HCT116 (cell line): ENCODE data around the gene HOXA7. TPM values are rescaled to one million over a fixed set of nuclear protein-coding genes. Genes with fewer than 3 reads are reported as not detected.

Experiments
- ATAC-seq: fragments of 200-7000 bp; cut with Tn5 transposase; 2 replicates; pipeline ENCODE4 v1.9.1; 2020; ENCODE audit warnings: mild to moderate bottlenecking, moderate library complexity
- BruUV-seq: library from RNA; stranded (reverse); fragments of 400-500 nt; replicated peaks from 2 replicates; lab custom pipeline; 2021; lab: Mats Ljungman, UMichigan
- CTCF ChIA-PET: fragments of 300-600 bp; sonication (Branson Sonifier 250); formaldehyde crosslinking; loops from one replicate; lab custom pipeline; 2021; ENCODE audit warnings: antibody characterized with exemption; lab: Charles Lee
- POLR2A ChIA-PET: fragments of 300-600, 350-600 bp; sonication (Branson Sonifier 250); formaldehyde crosslinking; loops from one replicate; lab custom pipeline; 2021; ENCODE audit warnings: antibody characterized with exemption; lab: Charles Lee
- RAD21 ChIA-PET, 2 experiments: fragments of 300-600 bp; sonication (Branson Sonifier 250); formaldehyde crosslinking; loops; one replicate each; lab custom pipeline; 2023; ENCODE audit warnings: low total read pairs in 2 of 2; ENCODE audit not compliant: uncharacterized antibody in 2 of 2, unreplicated experiment in 2 of 2, low non-redundant PET in 1 of 2; lab: Charles Lee
- DNase-seq: peaks from one replicate; pipeline ENCODE4 v3.0.0-alpha.2; 2010; ENCODE audit warnings: low read depth, low spot score
- H2AFZ ChIP-seq: fragments of 200-600 bp; shearing (Covaris generic), sonication (generic); 2 replicates; pipeline ENCODE4 v1.6.1; 2017; ENCODE audit warnings: low read depth, mixed run types, mixed read lengths, antibody characterized with exemption, low read length; ENCODE audit not compliant: poor library complexity, severe bottlenecking
- H3K27ac ChIP-seq: 2 replicates; pipeline ENCODE4 v1.5.1; 2012; ENCODE audit warnings: low read depth, low read length
- H3K27me3 ChIP-seq: fragments of 200-600 bp; sonication (generic); 2 replicates; pipeline ENCODE4 v1.6.1; 2016; ENCODE audit warnings: mixed run types, low read length, mixed read lengths; ENCODE audit not compliant: insufficient read depth
- H3K36me3 ChIP-seq, 2 experiments: fragments of 200-500 bp in 1 of 2; fragments of 200-600 bp in 1 of 2; sonication (Bioruptor generic) in 1 of 2; sonication (generic) in 1 of 2; 2 replicates each; pipeline versions ENCODE4 v1.5.1 to v1.6.1; 2014 to 2016; ENCODE audit warnings: low read length in 2 of 2, inconsistent platforms in 1 of 2, mixed read lengths in 1 of 2, mixed run types in 1 of 2; ENCODE audit not compliant: insufficient read depth in 2 of 2, control insufficient read depth in 1 of 2
- H3K4me1 ChIP-seq, 2 experiments: fragments of 200-600 bp in 1 of 2; sonication (generic) in 1 of 2; 2 replicates each; pipeline versions ENCODE4 v1.5.1 to v1.6.1; 2012 to 2017; ENCODE audit warnings: low read length in 2 of 2, inconsistent platforms in 1 of 2, mild to moderate bottlenecking in 1 of 2, mixed read lengths in 1 of 2, mixed run types in 1 of 2, moderate library complexity in 1 of 2; ENCODE audit not compliant: insufficient read depth in 2 of 2, control insufficient read depth in 1 of 2
- H3K4me2 ChIP-seq: fragments of 200-600 bp; sonication (generic); 2 replicates; pipeline ENCODE4 v1.6.1; 2017; ENCODE audit warnings: mixed run types, low read length, mixed read lengths
- H3K4me3 ChIP-seq, 2 experiments: fragments of 200-600 bp in 1 of 2; sonication (generic) in 1 of 2; replicated peaks in 1 of 2; 2 replicates each; pipeline ENCODE4 v1.5.1; 2011 to 2016; ENCODE audit warnings: low read length in 2 of 2, control low read depth in 1 of 2, low read depth in 1 of 2, mild to moderate bottlenecking in 1 of 2, mixed read lengths in 1 of 2, mixed run types in 1 of 2
- H3K79me2 ChIP-seq: fragments of 200-600 bp; sonication (generic); 2 replicates; pipeline ENCODE4 v1.6.1; 2017; ENCODE audit warnings: mild to moderate bottlenecking, mixed run types, low read length, moderate library complexity, mixed read lengths; ENCODE audit not compliant: insufficient read depth
- H3K9ac ChIP-seq: fragments of 200-600 bp; sonication (generic); 2 replicates; pipeline ENCODE4 v1.6.1; 2016; ENCODE audit warnings: low read length, mixed read lengths
- H3K9me2 ChIP-seq: fragments of 200-600 bp; sonication (generic), shearing (Covaris generic); 2 replicates; pipeline ENCODE4 v1.6.1; 2017; ENCODE audit warnings: mixed run types, mild to moderate bottlenecking, moderate library complexity; ENCODE audit not compliant: insufficient read depth
- H3K9me3 ChIP-seq, 2 experiments: fragments of 200-500 bp in 1 of 2; fragments of 200-600 bp in 1 of 2; sonication (Bioruptor generic) in 1 of 2; sonication (generic) in 1 of 2; 2 replicates each; pipeline ENCODE4 v1.6.1; 2014 to 2017; ENCODE audit warnings: low read length in 2 of 2, mixed read lengths in 2 of 2, inconsistent platforms in 1 of 2, low read depth in 1 of 2, mild to moderate bottlenecking in 1 of 2, mixed run types in 1 of 2, moderate library complexity in 1 of 2; ENCODE audit not compliant: control insufficient read depth in 1 of 2, insufficient read depth in 1 of 2
- H4K20me1 ChIP-seq: fragments of 200-600 bp; sonication (generic), shearing (Covaris generic); 2 replicates; pipeline ENCODE4 v1.6.1; 2017; ENCODE audit warnings: mixed run types, mild to moderate bottlenecking, moderate library complexity; ENCODE audit not compliant: insufficient read depth
- CBX3 ChIP-seq: IDR thresholded peaks from 2 replicates; pipeline ENCODE4 v1.6.1; 2012; ENCODE audit warnings: low read depth
- CEBPB ChIP-seq: IDR thresholded peaks from 2 replicates; pipeline ENCODE4 v1.6.1; 2012; ENCODE audit warnings: low read depth
- EGR1 ChIP-seq: IDR thresholded peaks from 2 replicates; pipeline ENCODE4 v1.6.1; 2012; ENCODE audit warnings: low read depth
- ELF1 ChIP-seq: IDR thresholded peaks from 2 replicates; pipeline ENCODE4 v1.6.1; 2012; ENCODE audit warnings: low read depth, borderline replicate concordance
- EZH2 ChIP-seq: fragments of 200-600 bp; sonication (generic); IDR thresholded peaks from 2 replicates; pipeline ENCODE4 v1.6.1; 2017; ENCODE audit warnings: antibody characterized with exemption, mixed run types
- POLR2A ChIP-seq: IDR thresholded peaks from 2 replicates; pipeline ENCODE4 v1.7.0; 2011; ENCODE audit warnings: borderline replicate concordance; ENCODE audit not compliant: insufficient read depth, insufficient read length; ENCODE audit errors: extremely low read depth
- SP1 ChIP-seq: IDR thresholded peaks from 2 replicates; pipeline ENCODE4 v1.6.1; 2012; ENCODE audit warnings: low read depth
- SRF ChIP-seq: IDR thresholded peaks from 2 replicates; pipeline ENCODE4 v1.6.1; 2012; ENCODE audit warnings: low read depth
- TCF7L2 ChIP-seq: IDR thresholded peaks from 2 replicates; pipeline ENCODE4 v1.7.0; 2011; ENCODE audit warnings: borderline replicate concordance, inconsistent platforms; ENCODE audit not compliant: insufficient read depth, insufficient read length; ENCODE audit errors: extremely low read depth
- YY1 ChIP-seq: IDR thresholded peaks from 2 replicates; pipeline ENCODE4 v1.6.1; 2011; ENCODE audit warnings: low read length, low read depth, moderate library complexity, mild to moderate bottlenecking; ENCODE audit not compliant: insufficient replicate concordance; ENCODE audit errors: extremely low read depth
- ZNF274 ChIP-seq: fragments of 200-500 bp; sonication (Bioruptor generic); IDR thresholded peaks from 2 replicates; pipeline ENCODE4 v1.6.1; 2014; ENCODE audit warnings: mild to moderate bottlenecking, low read depth, low read length, inconsistent platforms
- intact Hi-C: fragments of 100-400 bp; cut with micrococcal nuclease; formaldehyde crosslinking; loops from 2 replicates; pipeline ENCODE4 v1.10.0; 2022
- total RNA-seq: library from RNA; stranded (reverse); gene quantifications from one replicate; pipeline ENCODE4 v1.2.1, GENCODE V29; 2021; ENCODE audit not compliant: unreplicated experiment
- TF ChIP-seq, protein P1 (sequence below), 3 experiments: fragments of 200-600 bp in 1 of 3; sonication (generic) in 1 of 3; IDR thresholded peaks in 2 of 3; conservative IDR thresholded peaks in 1 of 3; 2 replicates each; pipeline ENCODE4 v1.5.1; 2012 to 2017; ENCODE audit warnings: low read depth in 2 of 3, low read length in 2 of 3, antibody characterized with exemption in 1 of 3, borderline replicate concordance in 1 of 3, control low read depth in 1 of 3, mild to moderate bottlenecking in 1 of 3, mixed read lengths in 1 of 3, mixed run types in 1 of 3, moderate library complexity in 1 of 3; ENCODE audit not compliant: insufficient read depth in 1 of 3
- TF ChIP-seq, protein P2 (sequence below): IDR thresholded peaks from 2 replicates; pipeline ENCODE4 v1.6.1; 2011; ENCODE audit warnings: mild to moderate bottlenecking, low read length, moderate library complexity; ENCODE audit not compliant: insufficient replicate concordance; ENCODE audit errors: extremely low read depth
- TF ChIP-seq, protein P3 (sequence below): IDR thresholded peaks from 2 replicates; pipeline ENCODE4 v1.6.1; 2012; ENCODE audit warnings: low read depth

The HOXA7 gene
- total RNA-seq, 1 experiment from 2014 or later = 15.0 TPM

- RAD21 ChIA-PET = no interaction called here
- DNase-seq = no peak
- POLR2A ChIA-PET = interaction anchor here (1.2 kb wide), 1 partner anchor 10 kb away, joined by 4 read pairs; no protein-coding TSS in a partner anchor
- TF ChIP-seq, protein P1, sequence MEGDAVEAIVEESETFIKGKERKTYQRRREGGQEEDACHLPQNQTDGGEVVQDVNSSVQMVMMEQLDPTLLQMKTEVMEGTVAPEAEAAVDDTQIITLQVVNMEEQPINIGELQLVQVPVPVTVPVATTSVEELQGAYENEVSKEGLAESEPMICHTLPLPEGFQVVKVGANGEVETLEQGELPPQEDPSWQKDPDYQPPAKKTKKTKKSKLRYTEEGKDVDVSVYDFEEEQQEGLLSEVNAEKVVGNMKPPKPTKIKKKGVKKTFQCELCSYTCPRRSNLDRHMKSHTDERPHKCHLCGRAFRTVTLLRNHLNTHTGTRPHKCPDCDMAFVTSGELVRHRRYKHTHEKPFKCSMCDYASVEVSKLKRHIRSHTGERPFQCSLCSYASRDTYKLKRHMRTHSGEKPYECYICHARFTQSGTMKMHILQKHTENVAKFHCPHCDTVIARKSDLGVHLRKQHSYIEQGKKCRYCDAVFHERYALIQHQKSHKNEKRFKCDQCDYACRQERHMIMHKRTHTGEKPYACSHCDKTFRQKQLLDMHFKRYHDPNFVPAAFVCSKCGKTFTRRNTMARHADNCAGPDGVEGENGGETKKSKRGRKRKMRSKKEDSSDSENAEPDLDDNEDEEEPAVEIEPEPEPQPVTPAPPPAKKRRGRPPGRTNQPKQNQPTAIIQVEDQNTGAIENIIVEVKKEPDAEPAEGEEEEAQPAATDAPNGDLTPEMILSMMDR (IDR thresholded peaks at IDR 0.05 in 2 of 3, conservative IDR thresholded peaks at IDR 0.05 in 1 of 3; ENCODE audit: borderline replicate concordance in 1 of 3, insufficient read depth in 1 of 3, low read depth in 2 of 3, low read length in 2 of 3) = no peak
- TF ChIP-seq TCF7L2 = no peak
- TF ChIP-seq, protein P2, sequence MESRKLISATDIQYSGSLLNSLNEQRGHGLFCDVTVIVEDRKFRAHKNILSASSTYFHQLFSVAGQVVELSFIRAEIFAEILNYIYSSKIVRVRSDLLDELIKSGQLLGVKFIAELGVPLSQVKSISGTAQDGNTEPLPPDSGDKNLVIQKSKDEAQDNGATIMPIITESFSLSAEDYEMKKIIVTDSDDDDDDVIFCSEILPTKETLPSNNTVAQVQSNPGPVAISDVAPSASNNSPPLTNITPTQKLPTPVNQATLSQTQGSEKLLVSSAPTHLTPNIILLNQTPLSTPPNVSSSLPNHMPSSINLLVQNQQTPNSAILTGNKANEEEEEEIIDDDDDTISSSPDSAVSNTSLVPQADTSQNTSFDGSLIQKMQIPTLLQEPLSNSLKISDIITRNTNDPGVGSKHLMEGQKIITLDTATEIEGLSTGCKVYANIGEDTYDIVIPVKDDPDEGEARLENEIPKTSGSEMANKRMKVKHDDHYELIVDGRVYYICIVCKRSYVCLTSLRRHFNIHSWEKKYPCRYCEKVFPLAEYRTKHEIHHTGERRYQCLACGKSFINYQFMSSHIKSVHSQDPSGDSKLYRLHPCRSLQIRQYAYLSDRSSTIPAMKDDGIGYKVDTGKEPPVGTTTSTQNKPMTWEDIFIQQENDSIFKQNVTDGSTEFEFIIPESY = no peak
- TF ChIP-seq ZNF274 = no peak
- no peak for TF ChIP-seq CBX3
- no peak for TF ChIP-seq CEBPB
- TF ChIP-seq, protein P3, sequence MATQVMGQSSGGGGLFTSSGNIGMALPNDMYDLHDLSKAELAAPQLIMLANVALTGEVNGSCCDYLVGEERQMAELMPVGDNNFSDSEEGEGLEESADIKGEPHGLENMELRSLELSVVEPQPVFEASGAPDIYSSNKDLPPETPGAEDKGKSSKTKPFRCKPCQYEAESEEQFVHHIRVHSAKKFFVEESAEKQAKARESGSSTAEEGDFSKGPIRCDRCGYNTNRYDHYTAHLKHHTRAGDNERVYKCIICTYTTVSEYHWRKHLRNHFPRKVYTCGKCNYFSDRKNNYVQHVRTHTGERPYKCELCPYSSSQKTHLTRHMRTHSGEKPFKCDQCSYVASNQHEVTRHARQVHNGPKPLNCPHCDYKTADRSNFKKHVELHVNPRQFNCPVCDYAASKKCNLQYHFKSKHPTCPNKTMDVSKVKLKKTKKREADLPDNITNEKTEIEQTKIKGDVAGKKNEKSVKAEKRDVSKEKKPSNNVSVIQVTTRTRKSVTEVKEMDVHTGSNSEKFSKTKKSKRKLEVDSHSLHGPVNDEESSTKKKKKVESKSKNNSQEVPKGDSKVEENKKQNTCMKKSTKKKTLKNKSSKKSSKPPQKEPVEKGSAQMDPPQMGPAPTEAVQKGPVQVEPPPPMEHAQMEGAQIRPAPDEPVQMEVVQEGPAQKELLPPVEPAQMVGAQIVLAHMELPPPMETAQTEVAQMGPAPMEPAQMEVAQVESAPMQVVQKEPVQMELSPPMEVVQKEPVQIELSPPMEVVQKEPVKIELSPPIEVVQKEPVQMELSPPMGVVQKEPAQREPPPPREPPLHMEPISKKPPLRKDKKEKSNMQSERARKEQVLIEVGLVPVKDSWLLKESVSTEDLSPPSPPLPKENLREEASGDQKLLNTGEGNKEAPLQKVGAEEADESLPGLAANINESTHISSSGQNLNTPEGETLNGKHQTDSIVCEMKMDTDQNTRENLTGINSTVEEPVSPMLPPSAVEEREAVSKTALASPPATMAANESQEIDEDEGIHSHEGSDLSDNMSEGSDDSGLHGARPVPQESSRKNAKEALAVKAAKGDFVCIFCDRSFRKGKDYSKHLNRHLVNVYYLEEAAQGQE = no peak
- TF ChIP-seq SRF = no peak
- TF ChIP-seq EGR1 = no peak
- TF ChIP-seq SP1 = no peak
- no peak for TF ChIP-seq ELF1
- TF ChIP-seq POLR2A = no peak
- TF ChIP-seq EZH2 = no peak
- TF ChIP-seq YY1 = no peak
- H3K36me3 ChIP-seq = no peaks in the 10 kb centered on the region
- intact Hi-C loops = no loop called here
- peaks cover 33 to 53% of the 10 kb centered on the region in 2 experiments for H3K4me1 ChIP-seq
- H2AFZ ChIP-seq = no peak overlapping the region
- H3K9me3 ChIP-seq = no peaks in the 10 kb centered on the region
- no peaks in the 10 kb centered on the region for H4K20me1 ChIP-seq
- no peak overlapping the region for H3K4me3 ChIP-seq
- H3K4me2 ChIP-seq = no peak overlapping the region
- CTCF ChIA-PET = no interaction called here
- no peak overlapping the region for H3K27ac ChIP-seq
- no peaks in the 10 kb centered on the region for H3K27me3 ChIP-seq
- peaks cover 34% of the 10 kb centered on the region for H3K79me2 ChIP-seq
- no peak overlapping the region for H3K9ac ChIP-seq
- no peak for ATAC-seq
- no TSS peak for BruUV-seq
- H3K9me2 ChIP-seq = no peaks in the 10 kb centered on the region
Measured at GRCh38 chr7:27176524-27176845, 20.0 kb upstream of the HOXA7 start.
